Measurements from ENCODE around the gene IPCEF1. TPM values are rescaled to one million over a fixed set of nuclear protein-coding genes. Genes with fewer than 3 reads are reported as not detected.
A peak's percentile ranks its signal among the peaks of the same experiment; 100 is the strongest.

Gene IPCEF1
- total and polyA plus RNA-seq, 2 experiments from 2014 or later, result 0.80 TPM; not detected in 1

DNA sequence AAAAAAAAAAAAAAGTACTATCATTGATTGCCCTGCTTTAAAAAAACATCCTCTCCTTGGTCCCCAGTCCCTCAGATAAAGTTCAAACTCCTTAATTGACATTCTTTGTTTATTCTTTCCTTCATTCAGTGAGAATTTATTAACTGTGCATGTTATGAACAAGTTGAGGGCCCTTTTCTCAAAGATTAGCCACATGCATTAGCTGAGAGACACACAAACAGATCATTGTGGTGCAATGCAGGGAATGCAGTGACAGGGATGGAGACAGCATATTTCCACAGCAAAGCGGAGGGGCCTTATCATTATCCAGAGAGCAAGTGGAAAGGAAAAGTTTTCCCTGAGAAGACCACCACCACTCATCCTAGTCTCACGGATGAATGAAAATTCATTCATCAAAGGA, 21.9 kb upstream of the IPCEF1 start:
- WGBS (ENCODE audit: low lambda C conversion rate, missing lambda C conversion rate), result 76% methylated on average over 2 of the region's 2 CpGs
- DNase-seq (ENCODE audit: low spot score), result no peak
- Histone ChIP-seq H3K9me2 (replicated peaks; ENCODE audit: insufficient read depth) (no peaks in the 10 kb centered on the region), H4K20me1 (ENCODE audit: insufficient read depth, poor library complexity, severe bottlenecking) (no peaks in the 10 kb centered on the region), H3K4me1 (ENCODE audit: insufficient read depth) (peaks cover 4% of the 10 kb centered on the region), H3K4me3 (no peak overlapping the region), H2AFZ (no peak overlapping the region), H3K36me3 (replicated peaks; ENCODE audit: insufficient read depth, low read depth) (no peaks in the 10 kb centered on the region), H3K4me2 (no peak overlapping the region), H3K27ac (no peak overlapping the region), H3K27me3 (no peaks in the 10 kb centered on the region), H3K9me3 (ENCODE audit: low read depth) (no peaks in the 10 kb centered on the region), H3K79me2 (no peaks in the 10 kb centered on the region)
- no peak for TF ChIP-seq EZH2 (IDR thresholded peaks at IDR 0.05; ENCODE audit: borderline replicate concordance)
- TF ChIP-seq, protein P1, sequence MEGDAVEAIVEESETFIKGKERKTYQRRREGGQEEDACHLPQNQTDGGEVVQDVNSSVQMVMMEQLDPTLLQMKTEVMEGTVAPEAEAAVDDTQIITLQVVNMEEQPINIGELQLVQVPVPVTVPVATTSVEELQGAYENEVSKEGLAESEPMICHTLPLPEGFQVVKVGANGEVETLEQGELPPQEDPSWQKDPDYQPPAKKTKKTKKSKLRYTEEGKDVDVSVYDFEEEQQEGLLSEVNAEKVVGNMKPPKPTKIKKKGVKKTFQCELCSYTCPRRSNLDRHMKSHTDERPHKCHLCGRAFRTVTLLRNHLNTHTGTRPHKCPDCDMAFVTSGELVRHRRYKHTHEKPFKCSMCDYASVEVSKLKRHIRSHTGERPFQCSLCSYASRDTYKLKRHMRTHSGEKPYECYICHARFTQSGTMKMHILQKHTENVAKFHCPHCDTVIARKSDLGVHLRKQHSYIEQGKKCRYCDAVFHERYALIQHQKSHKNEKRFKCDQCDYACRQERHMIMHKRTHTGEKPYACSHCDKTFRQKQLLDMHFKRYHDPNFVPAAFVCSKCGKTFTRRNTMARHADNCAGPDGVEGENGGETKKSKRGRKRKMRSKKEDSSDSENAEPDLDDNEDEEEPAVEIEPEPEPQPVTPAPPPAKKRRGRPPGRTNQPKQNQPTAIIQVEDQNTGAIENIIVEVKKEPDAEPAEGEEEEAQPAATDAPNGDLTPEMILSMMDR (IDR thresholded peaks at IDR 0.05; ENCODE audit: poor library complexity), result no peak
- TF ChIP-seq EZH2phosphoT487 (IDR thresholded peaks at IDR 0.05; ENCODE audit: low read depth, severe bottlenecking, unreplicated experiment), result no peak

DNA sequence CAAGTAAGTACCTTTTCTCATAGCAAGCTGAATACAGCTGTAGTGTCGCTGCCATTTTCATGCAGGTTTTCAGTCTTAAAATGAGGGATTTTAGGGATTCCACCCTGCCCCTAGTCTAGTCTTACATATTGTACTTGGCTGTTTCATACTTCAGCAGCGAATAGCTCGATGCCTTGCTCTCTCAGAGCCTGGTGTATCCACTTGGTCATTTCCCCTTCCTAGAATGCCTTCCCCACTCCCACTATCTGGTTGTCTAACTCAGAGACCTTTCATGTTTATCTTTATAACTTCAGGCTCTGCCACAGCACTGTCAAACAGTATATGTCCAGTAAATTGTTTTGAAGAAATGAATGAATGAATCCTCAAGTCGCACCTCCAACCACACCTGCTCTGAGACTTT, 21.1 kb upstream of the IPCEF1 start:
- WGBS (ENCODE audit: low lambda C conversion rate, missing lambda C conversion rate), result 83% methylated on average over 4 of the region's 4 CpGs
- no peak overlapping the region for H3K4me3 ChIP-seq

DNA sequence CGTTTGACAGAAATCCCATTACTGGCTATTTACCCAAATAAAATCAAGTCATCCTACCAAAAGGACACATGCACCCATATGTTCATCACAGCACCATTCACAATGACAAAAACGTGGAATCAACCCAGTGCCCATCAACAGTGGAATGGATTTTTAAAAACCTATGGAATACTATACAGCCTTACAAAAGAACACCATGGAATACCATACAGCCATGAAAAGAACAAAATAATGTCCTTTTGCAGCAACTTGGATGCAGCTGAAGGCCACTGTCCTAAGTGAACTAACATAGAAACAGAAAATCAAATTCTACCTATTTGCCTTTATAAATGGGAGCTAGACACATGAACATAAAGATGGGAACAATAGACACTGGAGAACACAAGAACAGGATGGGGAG, 17.4 kb upstream of the IPCEF1 start:
- Histone ChIP-seq H3K4me2 (no peak overlapping the region), H3K27ac (no peak overlapping the region), H3K4me3 (no peak overlapping the region), H3K36me3 (replicated peaks; ENCODE audit: insufficient read depth, low read depth) (no peaks in the 10 kb centered on the region), H4K20me1 (ENCODE audit: insufficient read depth, poor library complexity, severe bottlenecking) (no peaks in the 10 kb centered on the region), H2AFZ (no peak overlapping the region), H3K9me2 (replicated peaks; ENCODE audit: insufficient read depth) (no peaks in the 10 kb centered on the region), H3K27me3 (no peaks in the 10 kb centered on the region), H3K79me2 (no peaks in the 10 kb centered on the region), H3K9me3 (ENCODE audit: low read depth) (no peaks in the 10 kb centered on the region), H3K4me1 (ENCODE audit: insufficient read depth) (peaks cover 7% of the 10 kb centered on the region)
- 89% methylated on average over 2 of the region's 2 CpGs for WGBS (ENCODE audit: low lambda C conversion rate, missing lambda C conversion rate)
- DNase-seq (ENCODE audit: low spot score), result no peak
- TF ChIP-seq EZH2 (IDR thresholded peaks at IDR 0.05; ENCODE audit: borderline replicate concordance), result no peak
- TF ChIP-seq EZH2phosphoT487 (IDR thresholded peaks at IDR 0.05; ENCODE audit: low read depth, severe bottlenecking, unreplicated experiment), result no peak
- TF ChIP-seq, protein P1 (IDR thresholded peaks at IDR 0.05; ENCODE audit: poor library complexity), result no peak

More for the DNA sequence above, 21.1 kb upstream of the IPCEF1 start:
- Histone ChIP-seq H3K9me2 (replicated peaks; ENCODE audit: insufficient read depth) (no peaks in the 10 kb centered on the region), H3K27ac (no peak overlapping the region), H3K4me1 (ENCODE audit: insufficient read depth) (peaks cover 4% of the 10 kb centered on the region), H3K36me3 (replicated peaks; ENCODE audit: insufficient read depth, low read depth) (no peaks in the 10 kb centered on the region), H3K79me2 (no peaks in the 10 kb centered on the region), H4K20me1 (ENCODE audit: insufficient read depth, poor library complexity, severe bottlenecking) (no peaks in the 10 kb centered on the region), H3K4me2 (no peak overlapping the region), H3K9me3 (ENCODE audit: low read depth) (no peaks in the 10 kb centered on the region), H3K27me3 (no peaks in the 10 kb centered on the region), H2AFZ (no peak overlapping the region)
- DNase-seq (ENCODE audit: low spot score), result no peak
- TF ChIP-seq EZH2phosphoT487 (IDR thresholded peaks at IDR 0.05; ENCODE audit: low read depth, severe bottlenecking, unreplicated experiment), result no peak
- TF ChIP-seq, protein P1 (IDR thresholded peaks at IDR 0.05; ENCODE audit: poor library complexity), result no peak
- TF ChIP-seq EZH2 (IDR thresholded peaks at IDR 0.05; ENCODE audit: borderline replicate concordance), result no peak

DNA sequence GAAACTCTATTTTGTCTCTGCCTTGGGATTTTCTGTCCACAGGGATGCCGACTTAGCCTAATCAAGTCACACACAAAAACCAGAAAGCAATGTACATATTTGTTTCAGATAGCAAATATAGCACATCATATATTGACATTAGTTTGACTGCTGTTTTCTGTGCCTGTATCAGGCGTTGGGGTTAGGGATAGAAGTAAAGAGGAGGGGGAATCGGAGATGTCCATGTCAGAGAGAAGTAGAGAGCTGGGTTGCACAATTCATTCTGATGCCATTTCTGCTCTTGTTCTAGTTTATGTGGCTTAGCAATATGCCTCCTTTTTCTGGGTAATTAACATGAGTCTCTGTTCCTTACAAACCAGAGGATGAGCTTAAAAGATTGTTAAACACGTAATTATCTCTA, 14.7 kb upstream of the IPCEF1 start:
- no peak overlapping the region for H3K4me3 ChIP-seq
- H2AFZ ChIP-seq, result no peak overlapping the region
- peak overlapping the region; percentile 53 for H3K4me2 ChIP-seq
- no peaks in the 10 kb centered on the region for H4K20me1 ChIP-seq (ENCODE audit: insufficient read depth, poor library complexity, severe bottlenecking)
- TF ChIP-seq, protein P1 (IDR thresholded peaks at IDR 0.05; ENCODE audit: poor library complexity), result no peak
- TF ChIP-seq EZH2phosphoT487 (IDR thresholded peaks at IDR 0.05; ENCODE audit: low read depth, severe bottlenecking, unreplicated experiment) (no peak), EZH2 (IDR thresholded peaks at IDR 0.05; ENCODE audit: borderline replicate concordance) (no peak)
- WGBS (ENCODE audit: low lambda C conversion rate, missing lambda C conversion rate), result 50% methylated on average over 4 of the region's 4 CpGs
- H3K79me2 ChIP-seq, result no peaks in the 10 kb centered on the region
- H3K9me2 ChIP-seq (replicated peaks; ENCODE audit: insufficient read depth), result no peaks in the 10 kb centered on the region
- no peak for DNase-seq (ENCODE audit: low spot score)
- H3K36me3 ChIP-seq (replicated peaks; ENCODE audit: insufficient read depth, low read depth), result no peaks in the 10 kb centered on the region
- peaks cover 7% of the 10 kb centered on the region for H3K4me1 ChIP-seq (ENCODE audit: insufficient read depth)
- no peak overlapping the region for H3K27ac ChIP-seq
- H3K9me3 ChIP-seq (ENCODE audit: low read depth), result no peaks in the 10 kb centered on the region
- H3K27me3 ChIP-seq, result no peaks in the 10 kb centered on the region
